ENCODE measurements around the gene CTXN1.

DNA sequence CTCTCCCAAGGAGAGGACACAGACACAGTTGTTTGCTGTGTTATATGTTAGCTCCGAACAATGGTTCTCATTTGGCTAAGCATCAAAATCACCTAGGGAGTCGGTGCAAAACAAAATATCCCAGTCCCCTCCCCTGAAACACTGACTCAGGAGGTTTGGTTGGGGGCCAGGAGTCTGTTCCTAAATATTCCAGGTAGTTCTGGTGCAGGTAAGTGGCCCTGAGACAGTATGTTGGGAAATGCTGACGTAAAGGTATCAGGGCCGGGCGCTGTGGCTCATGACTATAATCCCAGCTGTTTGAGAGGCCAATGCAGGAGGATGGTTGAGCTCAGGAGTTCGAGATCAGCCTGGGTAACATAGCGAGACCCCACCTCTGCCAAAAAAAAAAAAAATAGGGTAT lies 24.6 kb downstream of the CTXN1 start:
- no peak for TF ChIP-seq SUZ12 (IDR thresholded peaks at IDR 0.05)
- TF ChIP-seq SP1 (IDR thresholded peaks at IDR 0.05), result no peak
- no peak for TF ChIP-seq BHLHE40 (IDR thresholded peaks at IDR 0.05; ENCODE audit: borderline replicate concordance)
